ENCODE measurements around the gene ABR. TPM values are rescaled to one million over a fixed set of nuclear protein-coding genes. Genes with fewer than 3 reads are reported as not detected.

Gene ABR
- total RNA-seq, 2 donors from 2014 or later: 243 to 326 TPM

DNA sequence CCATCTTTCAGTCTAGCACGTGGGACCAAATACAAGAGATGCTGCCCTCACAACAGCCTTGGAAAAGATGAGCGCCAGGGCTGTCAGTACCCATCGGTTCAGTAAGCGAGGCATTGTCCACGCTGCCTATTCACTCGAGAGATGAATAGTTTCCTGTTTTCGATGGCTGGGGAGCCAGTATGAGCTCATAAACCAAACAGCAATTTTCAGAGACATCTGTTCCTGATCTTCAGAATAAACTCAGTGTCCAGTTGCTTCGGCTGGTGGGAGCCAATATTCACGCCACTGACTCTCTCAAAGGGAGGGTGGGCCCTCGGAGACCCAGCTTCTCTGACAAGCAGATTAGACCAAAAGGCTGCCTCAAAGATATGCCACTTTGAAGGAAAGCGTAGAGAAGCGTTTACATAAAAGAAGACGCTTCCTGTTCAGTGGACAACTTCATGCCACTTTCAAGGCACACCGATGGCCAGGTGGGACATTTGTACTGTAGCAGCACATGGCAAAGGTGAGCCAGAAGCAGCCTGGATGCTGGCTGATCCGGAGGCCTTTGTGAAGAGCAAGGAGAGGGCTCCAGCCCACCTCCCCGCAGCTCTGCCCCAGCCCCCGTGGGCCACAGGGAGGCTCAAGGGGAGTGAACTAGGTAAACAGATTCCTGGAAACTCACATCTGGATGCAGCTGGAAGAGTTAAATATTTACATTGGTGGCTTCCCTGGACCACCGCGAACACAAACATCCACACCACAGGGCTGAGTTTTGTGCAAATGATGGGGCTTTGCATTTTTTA, 176.8 kb downstream of the ABR start:
- intact Hi-C loops (cut with DNase I): no loop called here
- H3K36me3 ChIP-seq: peaks cover 7% of the 10 kb centered on the region

DNA sequence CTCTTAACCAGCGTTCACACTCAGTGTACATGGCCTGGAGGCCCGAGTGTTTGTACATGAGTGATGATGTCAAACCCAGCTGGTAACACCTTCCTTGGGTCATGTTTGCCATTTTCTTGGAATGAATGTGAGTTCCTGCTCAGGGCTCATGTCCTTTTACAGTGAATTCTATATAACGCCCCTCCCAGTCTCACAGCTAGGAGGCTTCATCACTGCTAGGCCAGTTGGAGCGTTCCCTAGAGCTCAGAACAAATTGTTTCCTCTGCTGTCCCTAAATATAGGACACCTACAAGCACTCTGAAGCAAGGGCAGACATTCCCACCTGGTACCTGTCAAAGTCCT, 177.4 kb downstream of the ABR start:
- Histone ChIP-seq H3K9ac (ENCODE audit: low read depth in 2 of 2, low read length in 2 of 2) (no peak overlapping the region), H3K4me1 (no peaks in the 10 kb centered on the region), H3K9me3 (no peaks in the 10 kb centered on the region), H3K4me3 (no peak overlapping the region), H3K36me3 (peaks cover 7% of the 10 kb centered on the region), H3K27me3 (no peaks in the 10 kb centered on the region), H3K27ac (peak overlapping the region; percentile 4)
- TF ChIP-seq, protein P1, sequence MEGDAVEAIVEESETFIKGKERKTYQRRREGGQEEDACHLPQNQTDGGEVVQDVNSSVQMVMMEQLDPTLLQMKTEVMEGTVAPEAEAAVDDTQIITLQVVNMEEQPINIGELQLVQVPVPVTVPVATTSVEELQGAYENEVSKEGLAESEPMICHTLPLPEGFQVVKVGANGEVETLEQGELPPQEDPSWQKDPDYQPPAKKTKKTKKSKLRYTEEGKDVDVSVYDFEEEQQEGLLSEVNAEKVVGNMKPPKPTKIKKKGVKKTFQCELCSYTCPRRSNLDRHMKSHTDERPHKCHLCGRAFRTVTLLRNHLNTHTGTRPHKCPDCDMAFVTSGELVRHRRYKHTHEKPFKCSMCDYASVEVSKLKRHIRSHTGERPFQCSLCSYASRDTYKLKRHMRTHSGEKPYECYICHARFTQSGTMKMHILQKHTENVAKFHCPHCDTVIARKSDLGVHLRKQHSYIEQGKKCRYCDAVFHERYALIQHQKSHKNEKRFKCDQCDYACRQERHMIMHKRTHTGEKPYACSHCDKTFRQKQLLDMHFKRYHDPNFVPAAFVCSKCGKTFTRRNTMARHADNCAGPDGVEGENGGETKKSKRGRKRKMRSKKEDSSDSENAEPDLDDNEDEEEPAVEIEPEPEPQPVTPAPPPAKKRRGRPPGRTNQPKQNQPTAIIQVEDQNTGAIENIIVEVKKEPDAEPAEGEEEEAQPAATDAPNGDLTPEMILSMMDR (IDR thresholded peaks at IDR 0.05): no peak
- no peak for DNase-seq
- intact Hi-C loops (cut with DNase I): no loop called here

More for the DNA sequence above, 176.8 kb downstream of the ABR start:
- TF ChIP-seq, protein P1 (IDR thresholded peaks at IDR 0.05): no peak
- H3K27me3 ChIP-seq: no peaks in the 10 kb centered on the region
- no peak overlapping the region for H3K9ac ChIP-seq (ENCODE audit: low read depth in 2 of 2, low read length in 2 of 2)
- no peak for DNase-seq
- peak overlapping the region; percentile 4 for H3K27ac ChIP-seq
- no peak overlapping the region for H3K4me3 ChIP-seq
- no peaks in the 10 kb centered on the region for H3K9me3 ChIP-seq
- H3K4me1 ChIP-seq: no peaks in the 10 kb centered on the region

DNA sequence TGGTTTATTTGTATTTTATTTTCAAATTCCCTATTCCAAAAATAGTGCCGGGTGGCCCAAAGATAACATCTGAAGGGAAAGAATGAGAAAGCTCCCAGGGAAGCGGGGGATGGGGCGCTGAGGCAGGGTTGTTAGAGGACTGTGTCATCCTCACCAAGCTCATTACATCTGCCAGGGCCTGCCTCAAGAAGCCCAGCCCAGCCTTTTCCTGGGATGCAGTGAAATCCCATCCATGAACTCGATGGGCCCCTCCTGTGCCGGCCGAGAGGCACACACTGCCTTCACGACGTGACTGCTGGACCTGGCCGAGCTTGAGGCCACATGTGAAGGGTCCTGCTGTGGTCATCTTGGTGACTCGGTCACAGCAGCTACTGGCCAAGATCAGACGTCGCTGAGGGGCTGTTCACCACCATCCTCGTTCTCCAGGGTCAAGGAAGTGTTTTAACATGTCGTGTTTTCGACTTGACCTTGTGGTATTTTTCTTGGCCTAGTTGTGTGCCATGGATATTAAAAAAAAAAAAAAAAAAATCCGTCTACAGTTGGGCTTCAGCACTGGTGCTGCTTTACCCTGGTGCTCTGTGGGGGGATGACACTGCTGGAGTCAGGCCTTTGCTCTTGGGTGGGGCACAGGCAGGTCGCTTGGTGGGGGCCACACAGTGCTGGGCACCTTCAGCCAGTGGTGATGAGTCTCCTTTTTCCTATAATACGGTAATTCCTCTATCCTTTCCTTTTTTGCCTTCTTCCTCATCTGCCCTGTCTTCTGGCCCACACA, 178.0 kb downstream of the ABR start:
- peak; percentile 30 for DNase-seq
- intact Hi-C loops (cut with DNase I): no loop called here
- H3K4me1 ChIP-seq: no peaks in the 10 kb centered on the region

DNA sequence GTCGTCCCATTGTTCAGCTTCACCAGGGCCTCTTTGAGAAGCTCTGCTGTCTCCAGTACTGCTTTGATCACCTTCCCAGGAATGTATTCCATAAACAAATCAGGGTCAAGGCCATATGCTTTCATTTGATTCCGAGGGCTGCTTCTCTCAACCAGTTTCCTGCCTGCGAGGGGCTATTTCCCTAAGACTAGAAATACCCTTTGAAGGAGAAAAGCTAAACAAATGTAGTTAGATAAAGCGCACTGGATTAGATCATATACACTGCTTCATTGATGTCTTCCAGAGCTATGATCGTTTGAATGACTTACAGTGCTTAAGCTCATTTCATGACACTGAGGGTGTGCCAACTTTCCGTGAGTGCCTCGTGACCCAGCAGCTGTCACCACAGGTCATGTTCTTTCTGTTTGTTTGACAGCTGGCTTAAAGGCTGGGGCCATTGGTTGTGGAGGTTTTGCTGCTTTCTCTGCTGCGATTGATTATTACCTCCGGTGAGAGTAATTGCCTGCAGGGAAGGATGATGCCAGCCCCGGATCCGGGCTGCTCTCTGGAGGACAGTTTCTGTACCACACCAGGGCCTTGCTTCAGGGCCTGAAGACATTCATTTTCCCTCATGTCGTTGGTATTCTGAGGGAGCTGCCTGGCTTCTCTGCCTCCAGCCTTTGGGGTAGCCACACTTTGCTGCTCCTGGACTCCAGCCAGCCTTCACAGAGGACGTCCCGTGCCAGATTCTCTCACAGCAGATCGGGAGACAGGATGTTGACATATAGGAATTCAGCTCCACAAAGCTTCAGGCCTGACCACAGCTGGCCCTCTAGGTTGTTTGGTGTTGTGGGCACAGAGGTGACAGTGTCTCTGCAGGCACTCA, 179.0 kb downstream of the ABR start:
- H3K9ac ChIP-seq (ENCODE audit: low read depth in 2 of 2, low read length in 2 of 2): no peak overlapping the region

More for the DNA sequence above, 178.0 kb downstream of the ABR start:
- Histone ChIP-seq H3K27ac (peak overlapping the region; percentile 4), H3K9ac (ENCODE audit: low read depth in 2 of 2, low read length in 2 of 2) (no peak overlapping the region), H3K9me3 (no peaks in the 10 kb centered on the region), H3K27me3 (no peaks in the 10 kb centered on the region), H3K4me3 (no peak overlapping the region), H3K36me3 (peaks cover 7% of the 10 kb centered on the region)
- TF ChIP-seq, protein P1 (IDR thresholded peaks at IDR 0.05): no peak

More for the DNA sequence above, 179.0 kb downstream of the ABR start:
- H3K4me1 ChIP-seq: no peaks in the 10 kb centered on the region
- TF ChIP-seq, protein P1 (IDR thresholded peaks at IDR 0.05): no peak
- no peak overlapping the region for H3K4me3 ChIP-seq
- H3K36me3 ChIP-seq: peaks cover 7% of the 10 kb centered on the region
- no peaks in the 10 kb centered on the region for H3K9me3 ChIP-seq
- intact Hi-C loops (cut with DNase I): no loop called here
- no peak for DNase-seq
- no peaks in the 10 kb centered on the region for H3K27me3 ChIP-seq
- no peak overlapping the region for H3K27ac ChIP-seq

Data from colonic mucosa (tissue), 4 donors.